Measurements from ENCODE around the gene TMEM175.
A peak's percentile ranks its signal among the peaks of the same experiment; 100 is the strongest.
"Not testable (repeated sequence)": the region's sequence is repeated elsewhere in the genome, so short reads cannot be mapped to it uniquely, and the experiment has no call there.

Gene TMEM175

GRCh38 chr4:913280-913618 lies 19.0 kb upstream of the TMEM175 start:
- no peak for ATAC-seq (replicated peaks)
- Mint-ChIP-seq H3K27me3 (no peaks in the 10 kb centered on the region), H3K4me1 (ENCODE audit: low read depth in 2 of 2) (peaks cover 33 to 36% of the 10 kb centered on the region in 2 donors), H3K36me3 (ENCODE audit: insufficient read depth) (peaks cover 50% of the 10 kb centered on the region), H3K9me3 (no peaks in the 10 kb centered on the region), H3K4me3 (no peak overlapping the region), H3K27ac (peak overlapping the region in 1 of 2 donors; percentile 17)
- DNase-seq = no peak

GRCh38 chr4:914531-914930 lies 17.7 kb upstream of the TMEM175 start:
- Mint-ChIP-seq H3K9me3 (no peaks in the 10 kb centered on the region), H3K4me3 (peak overlapping the region in 1 of 2 donors; percentile 30), H3K4me1 (ENCODE audit: low read depth in 2 of 2) (peaks cover 37 to 40% of the 10 kb centered on the region in 2 donors), H3K27ac (peak overlapping the region; percentile 87 to 90), H3K36me3 (ENCODE audit: insufficient read depth) (peaks cover 40% of the 10 kb centered on the region), H3K27me3 (no peaks in the 10 kb centered on the region)
- DNase-seq = no peak
- ATAC-seq (replicated peaks) = no peak

GRCh38 chr4:915041-915474 lies 17.2 kb upstream of the TMEM175 start:
- H3K4me1 Mint-ChIP-seq (ENCODE audit: low read depth in 2 of 2) = peaks cover 43 to 45% of the 10 kb centered on the region in 2 donors
- H3K9me3 Mint-ChIP-seq = no peaks in the 10 kb centered on the region
- no peaks in the 10 kb centered on the region for H3K27me3 Mint-ChIP-seq
- ATAC-seq (replicated peaks) (peak; percentile 36), DNase-seq (no peak)
- peak overlapping the region; percentile 30 to 63 for H3K4me3 Mint-ChIP-seq
- H3K27ac Mint-ChIP-seq = peak overlapping the region; percentile 87 to 90
- peaks cover 38% of the 10 kb centered on the region for H3K36me3 Mint-ChIP-seq (ENCODE audit: insufficient read depth)

- Mint-ChIP-seq H3K36me3 (ENCODE audit: insufficient read depth) (peaks cover 37% of the 10 kb centered on the region), H3K27ac (peak overlapping the region; percentile 87 to 90), H3K9me3 (no peaks in the 10 kb centered on the region), H3K4me3 (peak overlapping the region; percentile 30 to 63), H3K4me1 (ENCODE audit: low read depth in 2 of 2) (peaks cover 46 to 47% of the 10 kb centered on the region in 2 donors), H3K27me3 (no peaks in the 10 kb centered on the region)
- DNase-seq = no peak
- ATAC-seq (replicated peaks) = peak; percentile 68
These were observed 16.7 kb upstream of the TMEM175 start for GRCh38 chr4:915595-915994.

GRCh38 chr4:917466-917865 lies 14.8 kb upstream of the TMEM175 start:
- no peak for ATAC-seq (replicated peaks)
- peaks cover 26% of the 10 kb centered on the region for H3K36me3 Mint-ChIP-seq (ENCODE audit: insufficient read depth)
- H3K4me3 Mint-ChIP-seq = peak overlapping the region; percentile 25 to 31
- no peak for DNase-seq
- peak overlapping the region in 1 of 2 donors; percentile 16 for H3K27ac Mint-ChIP-seq
- H3K4me1 Mint-ChIP-seq (ENCODE audit: low read depth in 2 of 2) = peaks cover 52 to 59% of the 10 kb centered on the region in 2 donors
- no peaks in the 10 kb centered on the region for H3K27me3 Mint-ChIP-seq
- no peaks in the 10 kb centered on the region for H3K9me3 Mint-ChIP-seq

GRCh38 chr4:917992-918391 lies 14.3 kb upstream of the TMEM175 start:
- peaks cover 58 to 65% of the 10 kb centered on the region in 2 donors for H3K4me1 Mint-ChIP-seq (ENCODE audit: low read depth in 2 of 2)
- H3K9me3 Mint-ChIP-seq = no peaks in the 10 kb centered on the region
- peak overlapping the region in 1 of 2 donors; percentile 38 for H3K27ac Mint-ChIP-seq
- no peak for ATAC-seq (replicated peaks)
- no peak overlapping the region for H3K4me3 Mint-ChIP-seq
- peaks cover 25% of the 10 kb centered on the region for H3K36me3 Mint-ChIP-seq (ENCODE audit: insufficient read depth)
- no peaks in the 10 kb centered on the region for H3K27me3 Mint-ChIP-seq
- DNase-seq = no peak

- not testable (repeated sequence) for H3K9me3 Mint-ChIP-seq; H3K27me3 Mint-ChIP-seq; H3K4me3 Mint-ChIP-seq; ATAC-seq (replicated peaks); DNase-seq
- Mint-ChIP-seq H3K4me1 (ENCODE audit: low read depth in 2 of 2) (peaks cover 58 to 65% of the 10 kb centered on the region in 2 donors), H3K36me3 (ENCODE audit: insufficient read depth) (peaks cover 23% of the 10 kb centered on the region), H3K27ac (peak overlapping the region in 1 of 2 donors; percentile 38)
These were observed 13.7 kb upstream of the TMEM175 start for GRCh38 chr4:918591-918990.

- not testable (repeated sequence) for ATAC-seq (replicated peaks); H3K27me3 Mint-ChIP-seq; H3K9me3 Mint-ChIP-seq; DNase-seq
- peaks cover 59 to 68% of the 10 kb centered on the region in 2 donors for H3K4me1 Mint-ChIP-seq (ENCODE audit: low read depth in 2 of 2)
- H3K36me3 Mint-ChIP-seq (ENCODE audit: insufficient read depth) = peaks cover 26% of the 10 kb centered on the region
- H3K4me3 Mint-ChIP-seq = peak overlapping the region in 1 of 2 donors; percentile 39
- peak overlapping the region; percentile 3 to 30 for H3K27ac Mint-ChIP-seq
These were observed 13.1 kb upstream of the TMEM175 start for GRCh38 chr4:919004-919680.

- H3K36me3 Mint-ChIP-seq (ENCODE audit: insufficient read depth) = peaks cover 37% of the 10 kb centered on the region
- peak overlapping the region in 1 of 2 donors; percentile 25 for H3K4me3 Mint-ChIP-seq
- peak overlapping the region in 1 of 2 donors; percentile 68 for H3K27ac Mint-ChIP-seq
- no peaks in the 10 kb centered on the region for H3K27me3 Mint-ChIP-seq
- H3K4me1 Mint-ChIP-seq (ENCODE audit: low read depth in 2 of 2) = peaks cover 59 to 67% of the 10 kb centered on the region in 2 donors
- H3K9me3 Mint-ChIP-seq = no peaks in the 10 kb centered on the region
- ATAC-seq (replicated peaks) (no peak), DNase-seq (no peak)
These were observed 10.4 kb upstream of the TMEM175 start for GRCh38 chr4:921830-922331.

GRCh38 chr4:924107-925096 lies 7.9 kb upstream of the TMEM175 start:
- H3K27ac Mint-ChIP-seq = peak overlapping the region; percentile 80 to 87
- H3K4me3 Mint-ChIP-seq = peak overlapping the region; percentile 53 to 65
- H3K9me3 Mint-ChIP-seq = no peaks in the 10 kb centered on the region
- H3K4me1 Mint-ChIP-seq (ENCODE audit: low read depth in 2 of 2) = peaks cover 56 to 58% of the 10 kb centered on the region in 2 donors
- ATAC-seq (replicated peaks) = peak; percentile 80
- no peak for DNase-seq
- no peaks in the 10 kb centered on the region for H3K27me3 Mint-ChIP-seq
- peaks cover 42% of the 10 kb centered on the region for H3K36me3 Mint-ChIP-seq (ENCODE audit: insufficient read depth)

GRCh38 chr4:925171-925570 lies 7.1 kb upstream of the TMEM175 start:
- Mint-ChIP-seq H3K4me1 (ENCODE audit: low read depth in 2 of 2) (peaks cover 51 to 54% of the 10 kb centered on the region in 2 donors), H3K4me3 (peak overlapping the region; percentile 53 to 65)

GRCh38 chr4:925771-926500 lies 6.3 kb upstream of the TMEM175 start:
- no peaks in the 10 kb centered on the region for H3K9me3 Mint-ChIP-seq
- peak overlapping the region in 1 of 2 donors; percentile 53 for H3K4me3 Mint-ChIP-seq
- peak overlapping the region in 1 of 2 donors; percentile 87 for H3K27ac Mint-ChIP-seq
- no peak for DNase-seq
- no peaks in the 10 kb centered on the region for H3K27me3 Mint-ChIP-seq
- no peak for ATAC-seq (replicated peaks)
- peaks cover 35% of the 10 kb centered on the region for H3K36me3 Mint-ChIP-seq (ENCODE audit: insufficient read depth)
- peaks cover 57 to 60% of the 10 kb centered on the region in 2 donors for H3K4me1 Mint-ChIP-seq (ENCODE audit: low read depth in 2 of 2)

More at GRCh38 chr4:925171-925570, 7.1 kb upstream of the TMEM175 start:
- ATAC-seq (replicated peaks) (no peak), DNase-seq (no peak)
- H3K36me3 Mint-ChIP-seq (ENCODE audit: insufficient read depth) = peaks cover 38% of the 10 kb centered on the region
- no peaks in the 10 kb centered on the region for H3K9me3 Mint-ChIP-seq
- H3K27ac Mint-ChIP-seq = peak overlapping the region; percentile 80 to 87
- no peaks in the 10 kb centered on the region for H3K27me3 Mint-ChIP-seq

- no peaks in the 10 kb centered on the region for H3K27me3 Mint-ChIP-seq
These were observed 5.7 kb upstream of the TMEM175 start for GRCh38 chr4:926538-926937.

More at GRCh38 chr4:926538-926937, 5.7 kb upstream of the TMEM175 start:
- Mint-ChIP-seq H3K36me3 (ENCODE audit: insufficient read depth) (peaks cover 35% of the 10 kb centered on the region), H3K27ac (no peak overlapping the region), H3K4me1 (ENCODE audit: low read depth in 2 of 2) (peaks cover 59 to 60% of the 10 kb centered on the region in 2 donors), H3K9me3 (no peaks in the 10 kb centered on the region), H3K4me3 (peak overlapping the region in 1 of 2 donors; percentile 12)
- DNase-seq = no peak
- no peak for ATAC-seq (replicated peaks)
